Measurements from ENCODE around the gene LEPROT. TPM values are rescaled to one million over a fixed set of nuclear protein-coding genes. Genes with fewer than 3 reads are reported as not detected.
A peak's percentile ranks its signal among the peaks of the same experiment; 100 is the strongest.

The LEPROT gene
- total RNA-seq, 1 experiment from 2014 or later, result 18.1 TPM

- no peak for ATAC-seq
These were observed 4.5 kb downstream of the LEPROT start for GRCh38 chr1:65425006-65425405.

GRCh38 chr1:65425697-65426096, 5.2 kb downstream of the LEPROT start:
- ATAC-seq (peak; percentile 66), DNase-seq (ENCODE audit: low spot score) (no peak)
- ChIA-PET CTCF (interaction anchor here (0.6 to 2.2 kb wide), 4 partner anchors 9 to 262 kb away, joined by 4 to 8 read pairs (median 6); no protein-coding TSS in a partner anchor), POLR2A (interaction anchor here (1.0 kb wide), 1 partner anchor 171 kb away, joined by 4 read pairs; no protein-coding TSS in a partner anchor)
- H3K4me1 Mint-ChIP-seq, result peaks cover 34% of the 10 kb centered on the region
- no peaks in the 10 kb centered on the region for H3K27me3 Mint-ChIP-seq (ENCODE audit: low read depth)
- H3K9me3 Mint-ChIP-seq, result no peaks in the 10 kb centered on the region
- H3K27ac Mint-ChIP-seq, result peak overlapping the region; percentile 94
- H3K36me3 Mint-ChIP-seq, result peaks cover 14% of the 10 kb centered on the region
- TF ChIP-seq FOXK1 (CRISPR knock-in tag; IDR thresholded peaks at IDR 0.05) (no peak), SMAD3 (CRISPR knock-in tag; IDR thresholded peaks at IDR 0.05; ENCODE audit: borderline replicate concordance) (no peak), ELF4 (CRISPR knock-in tag; IDR thresholded peaks at IDR 0.05; ENCODE audit: low read depth) (no peak), FOXJ3 (CRISPR knock-in tag; IDR thresholded peaks at IDR 0.05; ENCODE audit: borderline replicate concordance) (no peak), ZNF512 (CRISPR knock-in tag; IDR thresholded peaks at IDR 0.05; ENCODE audit: borderline replicate concordance) (no peak), NFE2L1 (CRISPR knock-in tag; IDR thresholded peaks at IDR 0.05) (no peak), ZBTB21 (CRISPR knock-in tag; IDR thresholded peaks at IDR 0.05; ENCODE audit: borderline replicate concordance) (no peak), USF1 (CRISPR knock-in tag; IDR thresholded peaks at IDR 0.05) (no peak)
- no peak overlapping the region for H3K4me3 Mint-ChIP-seq

More at GRCh38 chr1:65425006-65425405, 4.5 kb downstream of the LEPROT start:
- H3K36me3 Mint-ChIP-seq, result peaks cover 14% of the 10 kb centered on the region
- H3K27ac Mint-ChIP-seq, result peak overlapping the region; percentile 94; the same call in 1 of the 2 replicates
- ChIA-PET CTCF (interaction anchor here (1.0 to 2.2 kb wide), 3 partner anchors 10 to 263 kb away, joined by 6 to 8 read pairs (median 7); no protein-coding TSS in a partner anchor), POLR2A (interaction anchor here (1.0 kb wide), 1 partner anchor 170 kb away, joined by 4 read pairs; no protein-coding TSS in a partner anchor)
- H3K4me3 Mint-ChIP-seq, result no peak overlapping the region
- no peaks in the 10 kb centered on the region for H3K27me3 Mint-ChIP-seq (ENCODE audit: low read depth)
- H3K9me3 Mint-ChIP-seq, result no peaks in the 10 kb centered on the region
- H3K4me1 Mint-ChIP-seq, result peaks cover 33% of the 10 kb centered on the region
- no peak for DNase-seq (ENCODE audit: low spot score)
- TF ChIP-seq GABPB1 (CRISPR knock-in tag; IDR thresholded peaks at IDR 0.05) (no peak), ZNF425 (CRISPR knock-in tag; conservative IDR thresholded peaks at IDR 0.05) (no peak), RELA (CRISPR knock-in tag; IDR thresholded peaks at IDR 0.05; ENCODE audit: borderline replicate concordance) (no peak), CREM (CRISPR knock-in tag; IDR thresholded peaks at IDR 0.05) (no peak), SOX15 (CRISPR knock-in tag; IDR thresholded peaks at IDR 0.05) (no peak), KAT7 (CRISPR knock-in tag; IDR thresholded peaks at IDR 0.05; ENCODE audit: borderline replicate concordance) (no peak), IRF2 (CRISPR knock-in tag; IDR thresholded peaks at IDR 0.05; ENCODE audit: borderline replicate concordance, low read depth) (no peak), USF1 (CRISPR knock-in tag; IDR thresholded peaks at IDR 0.05) (no peak), FOXP4 (CRISPR knock-in tag; IDR thresholded peaks at IDR 0.05) (no peak), NR3C1 (CRISPR knock-in tag; conservative IDR thresholded peaks at IDR 0.05; ENCODE audit: low read depth) (no peak)
